K562 (cell line): ENCODE results near the gene NUP210. TPM values are rescaled to one million over a fixed set of nuclear protein-coding genes. Genes with fewer than 3 reads are reported as not detected.

Experiments used
- ATAC-seq: fragments of 200-7000 bp; cut with Tn5 transposase; 3 replicates; pipeline ENCODE4 v1.9.1; 2020; ENCODE audit warnings: moderate library complexity
- BruUV-seq: library from RNA; stranded (reverse); fragments of 400-500 nt; replicated peaks from 2 replicates; lab custom pipeline; 2021; lab: Mats Ljungman, UMichigan
- CTCF ChIA-PET: fragments of 300-600 bp; formaldehyde crosslinking; extraction: SDS; loops from one replicate; lab custom pipeline; 2021; ENCODE audit warnings: low intra/inter-chr PET ratio; lab: Yijun Ruan, JAX
- POLR2A ChIA-PET: fragments of 300-600, 350-650 bp; sonication (Branson Sonifier 250); formaldehyde crosslinking; extraction: SDS; loops from one replicate; lab custom pipeline; 2021; ENCODE audit warnings: antibody characterized with exemption, inconsistent platforms; lab: Yijun Ruan, JAX
- DNase-seq, 4 experiments: peaks; one replicate each; pipeline versions ENCODE4 v3.0.0 to v3.0.0-alpha.2; 2011 to 2018; ENCODE audit warnings: low spot score in 3 of 4, mixed read lengths in 3 of 4; ENCODE audit errors: extremely low read depth in 1 of 4
- FAIRE-seq: peaks from 2 replicates; lab custom pipeline; 2011; peaks lifted over from hg19 to GRCh38; lab: Jason Lieb, UNC
- H2AFZ ChIP-seq: 2 replicates; pipeline ENCODE4 v1.6.0; 2011; ENCODE audit warnings: low read depth, low read length, control low read depth, inconsistent platforms
- H3K27ac ChIP-seq: fragments of 200-600 bp; 3 replicates; pipeline ENCODE4 v1.8.0; 2011; ENCODE audit warnings: low read depth, mild to moderate bottlenecking, control low read depth, inconsistent platforms, low read length, moderate library complexity, mixed read lengths; ENCODE audit errors: extremely low read depth
- H3K27me3 ChIP-seq, 2 experiments: fragments of 300-600 bp in 1 of 2; 2 replicates in 1 of 2; 3 replicates in 1 of 2; pipeline versions ENCODE4 v1.6.0 to v1.8.0; 2011; ENCODE audit warnings: inconsistent platforms in 2 of 2, low read length in 2 of 2, mild to moderate bottlenecking in 1 of 2, mixed read lengths in 1 of 2, moderate library complexity in 1 of 2; ENCODE audit not compliant: control insufficient read depth in 2 of 2, insufficient read depth in 2 of 2
- H3K36me3 ChIP-seq: fragments of 300-600 bp; 3 replicates; pipeline ENCODE4 v1.8.0; 2011; ENCODE audit warnings: mild to moderate bottlenecking, low read length, inconsistent platforms; ENCODE audit not compliant: control insufficient read depth, insufficient read depth
- H3K4me1 ChIP-seq, 2 experiments: fragments of 200-600 bp in 1 of 2; replicated peaks in 1 of 2; 2 replicates in 1 of 2; 3 replicates in 1 of 2; pipeline versions ENCODE4 v1.5.1 to v1.8.0; 2011; ENCODE audit warnings: inconsistent platforms in 2 of 2, low read length in 2 of 2, mild to moderate bottlenecking in 1 of 2, mixed read lengths in 1 of 2, moderate library complexity in 1 of 2; ENCODE audit not compliant: control insufficient read depth in 2 of 2, insufficient read depth in 2 of 2
- H3K4me2 ChIP-seq: 2 replicates; pipeline ENCODE4 v1.6.1; 2011; ENCODE audit warnings: low read length, control low read depth, inconsistent platforms, mixed read lengths; ENCODE audit not compliant: insufficient read depth
- H3K4me3 ChIP-seq: fragments of 200-600 bp; sonication (generic), shearing (Covaris generic); 2 replicates; pipeline ENCODE4 v1.5.1; 2016; ENCODE audit warnings: control low read depth, inconsistent platforms
- H3K79me2 ChIP-seq: fragments of 200-600 bp; 3 replicates; pipeline ENCODE4 v1.8.0; 2011; ENCODE audit warnings: low read length, inconsistent platforms; ENCODE audit not compliant: control insufficient read depth, insufficient read depth
- H3K9ac ChIP-seq, 2 experiments: 2 replicates each; pipeline versions ENCODE4 v1.6.0 to v1.6.1; 2011; ENCODE audit warnings: low read depth in 2 of 2, low read length in 2 of 2, control low read depth in 1 of 2, inconsistent platforms in 1 of 2, mild to moderate bottlenecking in 1 of 2, mixed read lengths in 1 of 2; ENCODE audit not compliant: insufficient read depth in 1 of 2
- H3K9me1 ChIP-seq: one replicate; pipeline ENCODE4 v1.6.0; 2011; ENCODE audit warnings: inconsistent platforms, mild to moderate bottlenecking, low read length, moderate library complexity; ENCODE audit not compliant: control insufficient read depth, insufficient read depth
- H3K9me3 ChIP-seq: replicated peaks from 2 replicates; pipeline ENCODE4 v1.5.1; 2011; ENCODE audit warnings: low read depth, low read length, inconsistent platforms; ENCODE audit not compliant: control insufficient read depth, insufficient read depth
- H4K20me1 ChIP-seq: replicated peaks from 2 replicates; pipeline ENCODE4 v1.6.1; 2011; ENCODE audit warnings: low read length, inconsistent platforms, mixed read lengths; ENCODE audit not compliant: control insufficient read depth, insufficient read depth
- EGR1 ChIP-seq: fragments of 450-650 bp; conservative IDR thresholded peaks from 2 replicates; pipeline ENCODE4 v1.6.1; 2017; ENCODE audit warnings: mild to moderate bottlenecking
- FOXP1 ChIP-seq: sonication (generic); formaldehyde crosslinking; IDR thresholded peaks from 2 replicates; pipeline ENCODE4 v1.8.0; 2022; ENCODE audit warnings: mild to moderate bottlenecking, missing genetic modification reagents
- NUFIP1 ChIP-seq: fragments of 450-650 bp; IDR thresholded peaks from 2 replicates; pipeline ENCODE4 v1.6.1; 2018; ENCODE audit not compliant: partially characterized antibody
- ZKSCAN8 ChIP-seq: fragments of 200-800 bp; sonication (Bioruptor generic); IDR thresholded peaks from 2 replicates; pipeline ENCODE4 v1.6.1; 2016; ENCODE audit warnings: missing genetic modification characterization, missing compliant biosample characterization
- WGBS: fragments of 100-300 bp; shearing (Covaris generic); methylation state at CpG from one replicate; pipeline ENCODE4 v1.1.6; 2016; ENCODE audit warnings: low coverage, mixed read lengths; ENCODE audit not compliant: insufficient coverage; ENCODE audit errors: missing lambda C conversion rate; 5-methylcytosine and 5-hydroxymethylcytosine counted together
- in situ Hi-C: fragments of 300-500 bp; cut with MboI; formaldehyde crosslinking; loops from 4 replicates; pipeline ENCODE4 v1.15.0; 2018; ENCODE audit warnings: inconsistent platforms, mixed read lengths
- intact Hi-C: fragments of 100-400 bp; cut with micrococcal nuclease; formaldehyde crosslinking; loops from 2 replicates; pipeline ENCODE4 v1.14.2; 2022
- polyA plus RNA-seq, 8 experiments: library from polyadenylated mRNA; depleted of rRNA in 4 of 8; stranded (reverse) in 5 of 8; unstranded in 3 of 8; fragments of >200 nt; fragmentation: Nextera tagmentation in 2 of 8; fragmentation: Illumina TruSeq in 1 of 8; extraction: Ambion mirVana in 2 of 8; extraction: Trizol in 1 of 8; gene quantifications; 2 replicates each; pipeline versions ENCODE4 v1.2.1 to v1.2.3, GENCODE V29; 2011 to 2014; ENCODE audit warnings: inconsistent platforms in 1 of 8, missing spikeins in 1 of 8
- total RNA-seq, 7 experiments: library from RNA; depleted of rRNA in 6 of 7; stranded (reverse); fragments of >200 nt in 6 of 7; fragmentation: Illumina TruSeq in 2 of 7; extraction: Trizol in 2 of 7; gene quantifications; 2 replicates each; pipeline versions ENCODE4 v1.2.1 to v1.2.3, GENCODE V29; 2011 to 2021; ENCODE audit warnings: low replicate concordance in 1 of 7

NUP210 gene
- total and polyA plus RNA-seq, 9 of the 15 experiments (the other 6 are each of a cell fraction or from before 2014, with no cell fraction given): 1.2 to 138 (median 44.0) TPM

DNA sequence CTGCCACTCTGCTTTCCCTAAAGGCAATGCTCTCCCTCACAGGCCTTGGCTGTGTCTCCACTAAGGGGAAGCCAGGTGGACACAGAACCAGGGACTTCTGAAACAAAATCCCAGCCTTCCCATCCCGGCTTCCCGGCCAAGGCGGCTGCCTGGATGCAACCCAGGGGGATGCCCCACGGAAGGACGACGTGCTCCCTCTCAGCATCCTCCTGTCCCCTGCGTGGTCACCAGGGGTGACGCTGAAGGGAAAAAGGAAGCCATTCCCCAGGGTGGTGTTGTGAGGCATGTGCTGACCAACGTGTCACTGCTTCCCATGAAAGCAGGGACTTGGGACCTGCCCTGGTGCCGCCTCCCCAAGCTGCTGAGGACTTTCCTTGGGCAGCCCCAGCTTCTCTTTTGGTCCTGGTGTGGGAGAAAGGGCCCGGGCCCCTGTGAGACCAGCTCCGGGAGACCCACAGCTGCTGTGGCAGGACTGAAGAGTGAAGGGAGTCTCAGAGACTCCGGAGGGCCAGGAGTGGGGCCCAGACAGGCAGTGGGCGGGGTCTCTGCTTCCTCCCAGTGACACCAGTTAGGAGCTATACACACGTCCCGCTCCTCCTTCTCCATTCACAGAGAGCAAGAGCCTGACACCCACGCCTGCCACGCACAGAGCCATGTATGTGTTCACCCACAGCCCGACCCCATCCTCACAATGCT lies 139.2 kb downstream of the NUP210 start:
- H3K27ac ChIP-seq: no peak overlapping the region
- POLR2A ChIA-PET: interaction anchor here (0.6 to 0.7 kb wide), 2 partner anchors 167 to 458 kb away, joined by 3 read pairs; no protein-coding TSS in a partner anchor
- WGBS: 15% methylated on average over 17 of the region's 19 CpGs
- H3K9me1 ChIP-seq: no peaks in the 10 kb centered on the region
- no peaks in the 10 kb centered on the region; the same call in 1 of the 2 replicates for H3K9me3 ChIP-seq
- TSS peak; percentile 47 for BruUV-seq
- no peak for FAIRE-seq
- peaks cover 8 to 31% of the 10 kb centered on the region in 2 experiments; a peak in 4 of 5 replicates for H3K4me1 ChIP-seq
- no peak overlapping the region for H3K4me3 ChIP-seq
- peak in 1 of 4 experiments; percentile 44 for DNase-seq
- H3K27me3 ChIP-seq: peaks cover 29 to 70% of the 10 kb centered on the region in 2 experiments
- in situ Hi-C loops: no loop called here
- H3K36me3 ChIP-seq: no peaks in the 10 kb centered on the region
- TF ChIP-seq EGR1: peak; percentile 60
- no peak for TF ChIP-seq NUFIP1
- peaks cover 21% of the 10 kb centered on the region for H4K20me1 ChIP-seq
- no peak overlapping the region; a peak in 1 of 4 replicates for H3K9ac ChIP-seq
- no peaks in the 10 kb centered on the region for H3K79me2 ChIP-seq
- CTCF ChIA-PET: no interaction called here
- H2AFZ ChIP-seq: no peak overlapping the region
- no peak overlapping the region for H3K4me2 ChIP-seq
- peak; percentile 28 for ATAC-seq
- intact Hi-C loops: loop anchor here (10.0 kb wide), 1 partner anchor 374 kb away; no protein-coding TSS in a partner anchor

DNA sequence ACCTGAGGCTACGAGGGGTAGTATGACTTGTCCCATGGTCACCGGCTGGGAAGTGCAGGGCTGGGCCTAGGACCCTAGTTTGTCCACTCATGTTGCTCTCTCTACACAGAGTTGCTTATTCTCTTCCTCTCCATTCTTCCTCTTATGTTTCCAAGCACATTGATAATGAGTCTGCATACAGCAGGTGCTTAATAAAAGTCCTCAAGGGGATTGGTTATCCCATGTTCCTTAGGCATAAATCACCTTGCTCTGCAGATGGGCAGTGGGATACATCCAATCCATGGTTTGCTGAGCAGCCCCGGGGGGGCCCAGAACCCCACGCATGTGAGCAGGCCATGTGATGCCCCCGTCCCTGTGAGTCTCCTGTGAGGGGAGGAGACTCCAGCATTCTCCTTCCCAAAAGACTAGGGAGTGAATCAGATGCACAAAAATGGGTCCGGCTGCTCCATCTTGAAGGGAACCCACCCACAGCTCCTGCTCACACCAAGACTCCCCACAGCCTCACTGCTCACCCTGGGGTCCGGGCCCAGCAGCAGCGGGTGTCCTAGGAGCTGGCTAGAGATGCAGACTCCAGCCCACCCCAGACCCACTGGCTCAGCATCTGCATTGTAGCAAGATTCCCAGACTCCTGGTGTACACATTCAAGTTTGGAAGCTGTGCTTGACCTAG lies 139.9 kb downstream of the NUP210 start:
- POLR2A ChIA-PET: interaction anchor here (0.7 kb wide), 1 partner anchor 457 kb away, joined by 3 read pairs; no protein-coding TSS in a partner anchor
- no peak for FAIRE-seq
- TF ChIP-seq FOXP1 (CRISPR knock-in tag) (no peak), ZKSCAN8 (peak; percentile 93)

More for the DNA sequence above, 139.9 kb downstream of the NUP210 start:
- H3K9me3 ChIP-seq: no peaks in the 10 kb centered on the region; the same call in 1 of the 2 replicates
- in situ Hi-C loops: no loop called here
- no peak overlapping the region for H3K9ac ChIP-seq
- H3K27me3 ChIP-seq: peaks cover 34 to 68% of the 10 kb centered on the region in 2 experiments
- WGBS: 20% methylated on average over 8 of the region's 8 CpGs
- H3K36me3 ChIP-seq: no peaks in the 10 kb centered on the region
- no peaks in the 10 kb centered on the region for H3K79me2 ChIP-seq
- peaks cover 26% of the 10 kb centered on the region for H4K20me1 ChIP-seq
- H3K4me3 ChIP-seq: no peak overlapping the region
- ATAC-seq: no peak
- H3K9me1 ChIP-seq: no peaks in the 10 kb centered on the region
- no peak overlapping the region for H3K27ac ChIP-seq
- CTCF ChIA-PET: no interaction called here
- intact Hi-C loops: loop anchor here (10.0 kb wide), 1 partner anchor 375 kb away; no protein-coding TSS in a partner anchor
- no TSS peak for BruUV-seq
- peaks cover 8 to 31% of the 10 kb centered on the region in 2 experiments; a peak in 4 of 5 replicates for H3K4me1 ChIP-seq
- no peak overlapping the region for H3K4me2 ChIP-seq
- no peak overlapping the region for H2AFZ ChIP-seq
- no peak for DNase-seq
